GM15510 (cell line): ENCODE results near the gene GCSAM.

Experiments
- POLR2A ChIP-seq: IDR thresholded peaks from 3 replicates; pipeline ENCODE4 v1.6.1; 2011; ENCODE audit warnings: borderline replicate concordance; ENCODE audit not compliant: insufficient read length; ENCODE audit errors: extremely low read depth

The GCSAM gene

DNA sequence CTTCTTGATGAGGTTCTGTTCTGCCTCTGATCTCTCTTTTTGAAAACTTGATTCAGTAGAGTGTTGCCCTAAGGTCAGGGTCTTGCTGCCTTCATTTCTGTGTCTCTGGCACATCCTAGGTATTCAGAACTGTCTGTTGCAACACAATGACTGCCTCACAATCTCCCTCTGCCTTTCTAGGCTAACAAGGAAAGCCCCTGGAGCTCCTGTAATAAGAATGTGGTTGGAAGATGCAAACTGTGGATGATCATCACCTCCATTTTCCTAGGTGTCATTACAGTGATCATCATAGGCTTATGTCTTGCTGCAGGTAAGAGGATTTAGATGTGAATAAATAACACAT is 39.9 kb downstream of the GCSAM start:
- TF ChIP-seq POLR2A, result no peak

DNA sequence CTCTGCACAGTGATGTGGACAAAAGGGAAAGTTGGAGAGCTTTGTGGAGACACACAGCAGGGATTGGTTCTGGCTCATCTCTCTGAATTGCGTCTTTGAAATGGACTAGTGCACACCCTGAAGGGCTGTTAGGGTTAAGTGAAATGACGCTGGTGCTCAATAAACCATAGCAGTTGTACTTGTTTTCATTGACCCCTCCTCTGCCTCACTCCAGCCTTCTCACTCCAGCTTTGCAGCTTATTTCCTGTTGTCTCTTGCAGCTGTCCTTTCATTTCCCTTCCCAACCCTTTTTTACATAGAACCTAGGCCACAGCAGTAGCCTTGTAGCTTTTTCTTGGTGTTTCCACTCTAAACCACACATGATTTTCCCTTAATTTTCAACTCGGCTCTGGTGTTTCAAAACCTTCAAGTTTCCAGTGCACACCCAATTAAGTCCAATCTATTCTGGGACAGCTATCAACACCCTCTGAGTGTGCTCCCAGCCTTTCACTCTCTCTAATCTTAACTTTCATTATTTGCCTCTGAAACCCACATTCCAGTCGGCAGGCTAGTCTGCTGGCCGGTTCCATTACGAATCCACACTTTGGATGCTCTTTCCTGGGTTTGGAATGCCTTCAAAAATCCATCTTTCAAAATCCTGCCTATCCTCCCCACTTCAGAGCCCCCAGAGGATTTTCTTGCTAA is 40.4 kb downstream of the GCSAM start:
- no peak for TF ChIP-seq POLR2A

GRCh38 chr3:112090887-112091586 is 42.0 kb downstream of the GCSAM start:
- TF ChIP-seq POLR2A, result no peak

DNA sequence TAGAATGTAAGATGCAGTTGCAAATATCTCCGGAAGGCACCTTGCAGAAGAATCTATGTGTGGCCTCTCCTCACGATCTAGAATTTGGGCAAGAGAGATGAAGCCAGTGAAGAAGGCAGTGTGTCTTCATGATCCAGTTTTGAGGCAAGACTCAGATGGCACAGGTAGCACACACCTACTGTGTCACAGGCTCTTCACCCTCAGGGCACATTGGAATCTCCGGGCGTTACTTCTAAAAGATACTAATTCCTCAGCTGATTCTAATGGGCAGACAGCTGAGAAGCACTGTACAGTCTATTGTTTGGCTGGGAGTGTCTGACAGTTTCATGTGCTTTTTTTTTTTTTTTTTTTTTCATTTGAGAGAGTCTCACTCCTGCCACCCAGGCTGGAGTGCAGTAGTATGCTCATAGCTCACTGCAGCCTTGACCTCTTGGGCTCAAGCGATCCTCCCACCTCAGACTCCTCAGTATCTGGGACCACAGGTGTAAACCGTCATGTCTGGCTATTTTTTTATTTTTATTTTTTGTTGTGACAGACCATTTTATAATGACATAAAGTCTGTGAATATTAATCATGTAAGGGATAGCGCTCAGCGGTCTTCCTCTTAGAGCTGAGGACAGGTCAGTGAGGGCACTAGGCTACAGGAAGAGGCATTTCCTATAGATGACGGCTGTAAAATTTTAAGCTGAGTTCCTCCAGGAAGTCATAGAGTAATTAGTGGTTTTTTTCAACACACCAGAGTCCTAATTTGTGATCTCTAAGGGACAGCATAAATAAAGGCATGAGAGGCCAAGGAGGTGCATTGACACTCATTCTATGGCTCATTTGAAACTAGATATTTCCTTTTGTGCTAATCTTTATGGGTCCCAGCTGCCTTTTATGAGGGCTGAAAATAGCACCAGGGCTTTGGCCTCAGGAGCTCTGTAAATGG is 42.8 kb downstream of the GCSAM start:
- TF ChIP-seq POLR2A, result no peak

- no peak for TF ChIP-seq POLR2A
Observed at GRCh38 chr3:112088944-112089343, 44.1 kb downstream of the GCSAM start.

- no peak for TF ChIP-seq POLR2A
Observed at GRCh38 chr3:112087746-112088145, 45.3 kb downstream of the GCSAM start.

DNA sequence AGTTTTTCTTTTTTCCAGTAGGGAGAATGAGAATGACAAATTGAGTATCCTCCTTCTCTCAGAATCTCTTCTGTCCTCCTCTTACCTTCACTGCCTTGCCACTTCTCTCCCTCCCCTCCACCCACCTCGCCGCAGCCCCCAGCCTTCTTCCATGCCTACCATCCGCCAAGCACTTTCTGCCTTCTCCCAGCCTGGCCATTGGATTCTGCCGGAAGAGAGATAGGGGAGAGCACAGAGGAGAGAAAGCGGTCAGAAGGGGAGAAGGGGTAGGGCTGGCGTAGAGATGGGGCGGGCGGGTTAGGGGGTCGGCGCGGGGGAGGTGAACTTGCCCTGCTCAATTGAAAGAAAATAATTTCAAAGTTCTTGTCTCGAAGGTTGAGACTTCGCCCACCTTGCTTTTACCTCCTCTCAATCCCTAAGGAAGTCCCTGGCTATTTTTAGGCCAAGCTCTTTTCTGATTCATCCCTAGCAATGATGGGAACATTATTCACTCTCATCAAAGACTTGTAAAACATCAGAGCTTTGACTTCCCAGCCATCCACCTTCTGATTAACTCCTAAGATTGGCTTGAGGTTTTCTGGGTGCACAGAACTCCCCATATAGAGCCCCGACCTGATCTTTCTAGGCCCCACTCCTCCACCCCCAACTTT is 46.0 kb downstream of the GCSAM start:
- TF ChIP-seq POLR2A, result no peak

GRCh38 chr3:112086076-112086854 is 46.8 kb downstream of the GCSAM start, which contains the start of gene C3orf52:
C3orf52 (plus strand) TSS chr3:112086389; CDS start chr3:112086408, 19 bp downstream.
- TF ChIP-seq POLR2A, result no peak

GRCh38 chr3:112085735-112086075 is 47.3 kb downstream of the GCSAM start:
- TF ChIP-seq POLR2A, result no peak

DNA sequence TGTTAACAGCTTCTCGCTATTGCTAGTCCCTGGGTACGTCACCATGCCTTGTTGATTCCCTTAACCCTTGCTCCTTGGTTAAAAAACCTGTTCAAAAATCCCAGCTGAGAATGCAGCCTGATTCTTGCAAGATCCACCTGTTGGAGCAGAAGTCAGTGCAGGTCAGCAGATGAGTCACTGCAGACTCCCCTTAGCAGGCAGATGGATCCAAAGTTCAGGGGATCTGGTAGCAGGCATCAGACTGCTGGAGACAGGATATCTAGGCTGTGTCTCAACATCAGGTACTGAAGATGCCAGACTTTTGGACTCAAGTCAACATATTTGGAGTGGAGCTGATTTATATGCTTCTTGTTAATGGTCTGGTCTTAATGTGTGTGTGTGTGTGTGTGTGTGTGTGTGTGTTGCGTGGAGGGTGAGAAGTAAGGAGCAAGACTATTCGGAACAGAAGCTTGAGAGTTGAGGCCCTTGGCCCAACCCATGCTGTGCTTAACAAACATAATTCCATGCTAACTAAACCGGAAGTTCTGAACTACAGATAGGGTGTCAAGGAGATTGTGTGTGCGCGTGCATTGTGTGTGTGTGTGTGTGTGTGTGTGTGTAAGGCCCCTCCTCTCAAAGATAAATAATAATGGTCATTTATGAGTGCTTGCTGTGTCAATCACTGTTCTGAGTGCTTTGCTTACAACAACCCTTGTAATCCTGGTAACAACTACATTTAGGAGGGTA is 47.9 kb downstream of the GCSAM start:
- TF ChIP-seq POLR2A, result no peak

DNA sequence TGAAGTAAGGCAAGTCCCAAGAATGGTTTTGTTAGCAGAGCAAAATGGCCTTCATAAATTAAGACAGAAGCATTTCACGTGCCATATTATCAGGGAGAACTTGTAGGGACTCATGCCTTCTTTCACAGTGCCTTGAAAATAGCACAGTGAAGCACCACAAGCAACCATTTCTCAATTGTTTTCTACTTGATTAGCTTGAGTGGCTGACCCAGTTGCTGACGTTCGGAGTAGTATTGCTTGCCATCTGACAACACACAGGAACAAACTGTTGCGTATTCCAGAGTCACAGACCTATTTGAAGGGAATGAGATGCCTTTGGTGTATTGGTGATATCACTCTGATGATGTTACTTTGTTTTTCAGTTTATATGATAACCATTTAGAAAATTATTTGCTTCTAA is 49.8 kb downstream of the GCSAM start:
- TF ChIP-seq POLR2A, result no peak

GRCh38 chr3:112078125-112079083 is 54.6 kb downstream of the GCSAM start:
- TF ChIP-seq POLR2A, result no peak
